HepG2 (cell line): ENCODE results near the gene JUND. TPM values are rescaled to one million over a fixed set of nuclear protein-coding genes. Genes with fewer than 3 reads are reported as not detected.
A peak's percentile ranks its signal among the peaks of the same experiment; 100 is the strongest.

Source experiments
- ATAC-seq: fragments of 200-7000 bp; cut with Tn5 transposase; 3 replicates; pipeline ENCODE4 v1.9.1; 2020; ENCODE audit warnings: mild to moderate bottlenecking, moderate library complexity
- BruUV-seq: library from RNA; stranded (reverse); fragments of 400-500 nt; replicated peaks from 2 replicates; lab custom pipeline; 2021; lab: Mats Ljungman, UMichigan
- CTCF ChIA-PET: fragments of 300-600 bp; formaldehyde crosslinking; extraction: SDS; loops from one replicate; lab custom pipeline; 2021; ENCODE audit warnings: low total read pairs, inconsistent platforms, low intra/inter-chr PET ratio; lab: Yijun Ruan, JAX
- POLR2A ChIA-PET: fragments of 350-600 bp; sonication (Branson Sonifier 250); formaldehyde crosslinking; loops from one replicate; lab custom pipeline; 2020; ENCODE audit warnings: antibody characterized with exemption, inconsistent platforms; lab: Yijun Ruan, JAX
- DNase-seq: peaks from one replicate; pipeline ENCODE4 v3.0.0-alpha.2; 2015; ENCODE audit warnings: low spot score
- FAIRE-seq: peaks from 3 replicates; lab custom pipeline; 2011; peaks lifted over from hg19 to GRCh38; lab: Jason Lieb, UNC
- H2AFZ ChIP-seq: one replicate; pipeline ENCODE4 v1.6.1; 2011; ENCODE audit warnings: low read length, inconsistent platforms
- H3K27ac ChIP-seq: fragments of 300-600 bp; 3 replicates; pipeline ENCODE4 v1.8.0; 2011; ENCODE audit warnings: mixed run types, mild to moderate bottlenecking, mixed read lengths, low read length, inconsistent platforms; ENCODE audit not compliant: insufficient read depth; ENCODE audit errors: extremely low read length
- H3K27me3 ChIP-seq, 2 experiments: fragments of 200-600 bp in 1 of 2; 2 replicates in 1 of 2; 3 replicates in 1 of 2; pipeline versions ENCODE4 v1.6.0 to v1.8.0; 2011; ENCODE audit warnings: low read length in 2 of 2, mild to moderate bottlenecking in 2 of 2, moderate library complexity in 2 of 2, inconsistent platforms in 1 of 2; ENCODE audit not compliant: insufficient read depth in 2 of 2, control insufficient read depth in 1 of 2
- H3K36me3 ChIP-seq, 2 experiments: fragments of 200-600 bp in 1 of 2; replicated peaks in 1 of 2; 2 replicates in 1 of 2; 3 replicates in 1 of 2; pipeline versions ENCODE4 v1.5.1 to v1.8.0; 2011; ENCODE audit warnings: low read length in 2 of 2, inconsistent platforms in 1 of 2; ENCODE audit not compliant: insufficient read depth in 2 of 2, control insufficient read depth in 1 of 2
- H3K4me1 ChIP-seq: 2 replicates; pipeline ENCODE4 v1.5.1; 2012; ENCODE audit warnings: low read length, inconsistent platforms; ENCODE audit not compliant: insufficient read depth
- H3K4me2 ChIP-seq: 2 replicates; pipeline ENCODE4 v1.6.0; 2011; ENCODE audit warnings: low read depth, low read length, inconsistent platforms
- H3K4me3 ChIP-seq, 3 experiments: fragments of 200-600 bp in 1 of 3; sonication (generic), shearing (Covaris generic) in 1 of 3; replicated peaks in 1 of 3; 2 replicates each; pipeline ENCODE4 v1.5.1; 2011 to 2016; ENCODE audit warnings: low read length in 3 of 3, inconsistent platforms in 2 of 3, low read depth in 2 of 3, mild to moderate bottlenecking in 2 of 3, control low read depth in 1 of 3, mixed read lengths in 1 of 3; ENCODE audit not compliant: insufficient read depth in 1 of 3
- H3K79me2 ChIP-seq: one replicate; pipeline ENCODE4 v1.6.1; 2011; ENCODE audit warnings: low read length, inconsistent platforms; ENCODE audit not compliant: insufficient read depth
- H3K9ac ChIP-seq: 2 replicates; pipeline ENCODE4 v1.6.0; 2011; ENCODE audit warnings: mild to moderate bottlenecking, low read depth, low read length, inconsistent platforms; ENCODE audit not compliant: insufficient read depth
- H3K9me3 ChIP-seq: 2 replicates; pipeline ENCODE4 v1.5.1; 2012; ENCODE audit warnings: mild to moderate bottlenecking, low read length
- H4K20me1 ChIP-seq: 2 replicates; pipeline ENCODE4 v1.6.0; 2011; ENCODE audit warnings: inconsistent platforms, mild to moderate bottlenecking, low read length, moderate library complexity; ENCODE audit not compliant: insufficient read depth
- HNF1A ChIP-seq, 2 experiments: sonication (generic) in 1 of 2; formaldehyde crosslinking in 1 of 2; IDR thresholded peaks; 2 replicates each; pipeline versions ENCODE4 v1.4.0 to v1.6.1; 2016 to 2020; ENCODE audit warnings: borderline replicate concordance in 1 of 2, low read depth in 1 of 2, mild to moderate bottlenecking in 1 of 2, missing genetic modification reagents in 1 of 2
- PLSCR1 ChIP-seq: sonication (generic); formaldehyde crosslinking; IDR thresholded peaks from 2 replicates; pipeline ENCODE4 v1.5.0; 2020; ENCODE audit warnings: missing genetic modification reagents, mild to moderate bottlenecking, borderline replicate concordance
- SIX1 ChIP-seq: sonication (generic); formaldehyde crosslinking; IDR thresholded peaks from 2 replicates; pipeline ENCODE4 v1.4.0; 2020; ENCODE audit warnings: missing genetic modification reagents, borderline replicate concordance
- SIX4 ChIP-seq: sonication (generic); formaldehyde crosslinking; IDR thresholded peaks from 2 replicates; pipeline ENCODE4 v1.4.0; 2020; ENCODE audit warnings: missing genetic modification reagents
- ZNF629 ChIP-seq: sonication (generic); formaldehyde crosslinking; conservative IDR thresholded peaks from 2 replicates; pipeline ENCODE4 v1.5.0; 2020; ENCODE audit warnings: missing genetic modification reagents
- ZNF768 ChIP-seq: sonication (generic); formaldehyde crosslinking; IDR thresholded peaks from 2 replicates; pipeline ENCODE4 v1.4.0; 2020; ENCODE audit warnings: missing genetic modification reagents
- WGBS: methylation state at CpG from one replicate; pipeline ENCODE4 v1.1.6; 2017; ENCODE audit warnings: low lambda C conversion rate; 5-methylcytosine and 5-hydroxymethylcytosine counted together
- in situ Hi-C: cut with HindIII; loops from 2 replicates; pipeline ENCODE4 v1.10.0; 2017; ENCODE audit warnings: low pct_unique_long_range_greater_than_20kb; ENCODE audit not compliant: extremely low pct_ligation_motif_present
- intact Hi-C: fragments of 100-400 bp; cut with micrococcal nuclease; formaldehyde crosslinking; loops from one replicate; pipeline ENCODE4 v1.10.0; 2022; ENCODE audit not compliant: unreplicated experiment
- polyA plus RNA-seq, 8 experiments: library from polyadenylated mRNA; depleted of rRNA in 3 of 8; stranded (reverse) in 7 of 8; unstranded in 1 of 8; fragments of >200 nt; fragmentation: Illumina TruSeq in 4 of 8; extraction: Trizol in 4 of 8; gene quantifications; 2 replicates each; pipeline versions ENCODE4 v1.2.1 to v1.2.3, GENCODE V29; 2011 to 2016; ENCODE audit warnings: low read depth in 4 of 8, missing spikeins in 1 of 8, mixed read lengths in 1 of 8; ENCODE audit not compliant: insufficient read depth in 1 of 8
- total RNA-seq, 5 experiments: library from RNA; depleted of rRNA; stranded (reverse); fragments of >200 nt; fragmentation: Illumina TruSeq; extraction: Trizol; gene quantifications; 2 replicates each; pipeline ENCODE4 v1.2.3, GENCODE V29; 2016; ENCODE audit warnings: low read depth in 1 of 5
- TF ChIP-seq, protein P1 (sequence below): sonication (generic); formaldehyde crosslinking; IDR thresholded peaks from 2 replicates; pipeline ENCODE4 v1.9.0; 2022; ENCODE audit warnings: missing genetic modification reagents, mild to moderate bottlenecking, borderline replicate concordance
- TF ChIP-seq, protein P2 (sequence below): sonication (generic); formaldehyde crosslinking; IDR thresholded peaks from 2 replicates; pipeline ENCODE4 v1.5.0; 2020; ENCODE audit warnings: mild to moderate bottlenecking, missing genetic modification reagents, moderate library complexity
- TF ChIP-seq, protein P3 (sequence below): sonication (generic); formaldehyde crosslinking; IDR thresholded peaks from 2 replicates; pipeline ENCODE4 v1.4.0; 2020; ENCODE audit warnings: missing genetic modification reagents

Gene JUND
- total and polyA plus RNA-seq, 2 of the 13 experiments (the other 11 are each of a cell fraction or from before 2014, with no cell fraction given): 41.2 to 59.8 TPM

DNA sequence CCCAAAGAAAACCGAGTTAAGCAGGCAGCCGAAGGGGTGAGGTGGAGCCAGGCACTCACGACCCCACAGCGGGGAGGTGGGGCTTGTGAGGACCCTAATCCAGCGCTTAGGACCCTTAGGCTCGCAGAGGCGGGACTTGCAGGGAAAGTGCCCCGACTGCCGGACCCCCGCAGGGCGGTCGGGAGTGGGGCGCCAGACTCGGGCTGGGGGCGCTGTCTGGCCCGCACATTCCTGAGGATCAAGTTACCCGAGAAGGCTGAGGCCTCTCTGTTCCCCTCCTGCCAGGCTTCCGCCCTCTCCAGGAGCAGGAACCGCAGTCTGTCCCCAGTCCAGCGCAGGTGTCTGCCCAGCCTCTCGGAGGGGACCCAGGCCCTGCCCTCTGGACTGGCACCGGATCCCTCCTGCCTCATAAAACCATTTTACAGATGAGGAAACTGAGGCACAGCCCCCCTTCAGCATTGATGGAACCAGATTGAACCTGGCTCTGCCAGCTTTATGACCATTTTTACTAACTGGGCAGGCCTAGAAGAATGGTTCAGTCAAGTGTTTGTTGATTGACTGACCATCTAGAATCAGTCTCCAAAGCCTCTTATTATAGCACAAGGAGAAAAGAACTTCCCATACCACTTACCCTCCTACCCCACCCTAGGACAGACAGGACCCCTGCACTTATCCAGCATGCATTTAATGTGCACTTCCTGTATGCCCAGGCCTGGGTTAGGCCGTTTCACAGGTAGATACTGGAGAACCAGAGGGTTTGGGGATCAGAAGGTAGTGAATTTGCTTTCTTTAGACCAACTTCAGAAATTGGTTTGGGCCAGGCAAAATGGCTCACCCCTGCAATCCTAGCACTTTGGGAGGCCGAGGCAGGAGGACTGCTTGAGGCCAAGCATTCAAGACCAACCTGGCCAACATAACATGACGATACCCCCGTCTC lies 6.7 kb upstream of the JUND start:
- FAIRE-seq: no peak
- 60% methylated on average over 9 of the region's 26 CpGs for WGBS
- Histone ChIP-seq H3K27me3 (no peaks in the 10 kb centered on the region), H3K4me3 (no peak overlapping the region), H3K27ac (no peak overlapping the region), H4K20me1 (no peaks in the 10 kb centered on the region), H3K9me3 (no peaks in the 10 kb centered on the region), H3K79me2 (no peaks in the 10 kb centered on the region), H3K36me3 (no peaks in the 10 kb centered on the region), H3K4me2 (0 out of 2 replicates have a peak overlapping the region, but pooled peaks have one; percentile 7), H3K4me1 (peaks cover 88% of the 10 kb centered on the region), H2AFZ (no peak overlapping the region), H3K9ac (no peak overlapping the region)
- in situ Hi-C loops (no loop called here), intact Hi-C loops (loop anchor here (10.0 kb wide), 1 partner anchor 237 kb away; the partner anchor contains the start of gene ELL)
- DNase-seq: no peak
- no TSS peak for BruUV-seq
- POLR2A ChIA-PET: interaction anchor here (0.6 to 1.1 kb wide), 4 partner anchors 14 to 178 kb away, joined by 3 to 4 read pairs (median 4); partner anchors contain the start of gene IQCN
- CTCF ChIA-PET: no interaction called here
- no peak for ATAC-seq
- peak; percentile 89 for TF ChIP-seq SIX4 (CRISPR knock-in tag)
- TF ChIP-seq, protein P1, sequence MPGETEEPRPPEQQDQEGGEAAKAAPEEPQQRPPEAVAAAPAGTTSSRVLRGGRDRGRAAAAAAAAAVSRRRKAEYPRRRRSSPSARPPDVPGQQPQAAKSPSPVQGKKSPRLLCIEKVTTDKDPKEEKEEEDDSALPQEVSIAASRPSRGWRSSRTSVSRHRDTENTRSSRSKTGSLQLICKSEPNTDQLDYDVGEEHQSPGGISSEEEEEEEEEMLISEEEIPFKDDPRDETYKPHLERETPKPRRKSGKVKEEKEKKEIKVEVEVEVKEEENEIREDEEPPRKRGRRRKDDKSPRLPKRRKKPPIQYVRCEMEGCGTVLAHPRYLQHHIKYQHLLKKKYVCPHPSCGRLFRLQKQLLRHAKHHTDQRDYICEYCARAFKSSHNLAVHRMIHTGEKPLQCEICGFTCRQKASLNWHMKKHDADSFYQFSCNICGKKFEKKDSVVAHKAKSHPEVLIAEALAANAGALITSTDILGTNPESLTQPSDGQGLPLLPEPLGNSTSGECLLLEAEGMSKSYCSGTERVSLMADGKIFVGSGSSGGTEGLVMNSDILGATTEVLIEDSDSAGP (CRISPR knock-in tag): 0 out of 2 replicates have a peak, but pooled peaks have one; percentile 8
- no peak for TF ChIP-seq PLSCR1 (CRISPR knock-in tag)
- no peak for TF ChIP-seq HNF1A (IDR thresholded peaks at IDR 0.05; ENCODE audit: low read depth)
- no peak for TF ChIP-seq HNF1A (CRISPR knock-in tag; IDR thresholded peaks at IDR 0.05; ENCODE audit: borderline replicate concordance)
- TF ChIP-seq, protein P2, sequence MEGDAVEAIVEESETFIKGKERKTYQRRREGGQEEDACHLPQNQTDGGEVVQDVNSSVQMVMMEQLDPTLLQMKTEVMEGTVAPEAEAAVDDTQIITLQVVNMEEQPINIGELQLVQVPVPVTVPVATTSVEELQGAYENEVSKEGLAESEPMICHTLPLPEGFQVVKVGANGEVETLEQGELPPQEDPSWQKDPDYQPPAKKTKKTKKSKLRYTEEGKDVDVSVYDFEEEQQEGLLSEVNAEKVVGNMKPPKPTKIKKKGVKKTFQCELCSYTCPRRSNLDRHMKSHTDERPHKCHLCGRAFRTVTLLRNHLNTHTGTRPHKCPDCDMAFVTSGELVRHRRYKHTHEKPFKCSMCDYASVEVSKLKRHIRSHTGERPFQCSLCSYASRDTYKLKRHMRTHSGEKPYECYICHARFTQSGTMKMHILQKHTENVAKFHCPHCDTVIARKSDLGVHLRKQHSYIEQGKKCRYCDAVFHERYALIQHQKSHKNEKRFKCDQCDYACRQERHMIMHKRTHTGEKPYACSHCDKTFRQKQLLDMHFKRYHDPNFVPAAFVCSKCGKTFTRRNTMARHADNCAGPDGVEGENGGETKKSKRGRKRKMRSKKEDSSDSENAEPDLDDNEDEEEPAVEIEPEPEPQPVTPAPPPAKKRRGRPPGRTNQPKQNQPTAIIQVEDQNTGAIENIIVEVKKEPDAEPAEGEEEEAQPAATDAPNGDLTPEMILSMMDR (CRISPR knock-in tag): peak; percentile 29
- TF ChIP-seq, protein P3, sequence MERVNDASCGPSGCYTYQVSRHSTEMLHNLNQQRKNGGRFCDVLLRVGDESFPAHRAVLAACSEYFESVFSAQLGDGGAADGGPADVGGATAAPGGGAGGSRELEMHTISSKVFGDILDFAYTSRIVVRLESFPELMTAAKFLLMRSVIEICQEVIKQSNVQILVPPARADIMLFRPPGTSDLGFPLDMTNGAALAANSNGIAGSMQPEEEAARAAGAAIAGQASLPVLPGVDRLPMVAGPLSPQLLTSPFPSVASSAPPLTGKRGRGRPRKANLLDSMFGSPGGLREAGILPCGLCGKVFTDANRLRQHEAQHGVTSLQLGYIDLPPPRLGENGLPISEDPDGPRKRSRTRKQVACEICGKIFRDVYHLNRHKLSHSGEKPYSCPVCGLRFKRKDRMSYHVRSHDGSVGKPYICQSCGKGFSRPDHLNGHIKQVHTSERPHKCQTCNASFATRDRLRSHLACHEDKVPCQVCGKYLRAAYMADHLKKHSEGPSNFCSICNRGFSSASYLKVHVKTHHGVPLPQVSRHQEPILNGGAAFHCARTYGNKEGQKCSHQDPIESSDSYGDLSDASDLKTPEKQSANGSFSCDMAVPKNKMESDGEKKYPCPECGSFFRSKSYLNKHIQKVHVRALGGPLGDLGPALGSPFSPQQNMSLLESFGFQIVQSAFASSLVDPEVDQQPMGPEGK (CRISPR knock-in tag): peak; percentile 56; the same call in 1 of the 2 replicates
- peak; percentile 49; the same call in 1 of the 2 replicates for TF ChIP-seq ZNF629 (CRISPR knock-in tag)
- peak; percentile 76; the same call in 1 of the 2 replicates for TF ChIP-seq ZNF768 (CRISPR knock-in tag)
- TF ChIP-seq SIX1 (CRISPR knock-in tag): peak; percentile 93
